ENCODE data around the gene UGT3A2.

The UGT3A2 gene

GRCh38 chr5:36066540-36067210 is at the start of gene UGT3A2:
UGT3A2 (minus strand) TSS chr5:36066882; CDS start chr5:36066789, 93 bp downstream.
- no peak for DNase-seq (ENCODE audit: low spot score)
- no peak for TF ChIP-seq CTCF (IDR thresholded peaks at IDR 0.05; ENCODE audit: extremely low read depth, missing control alignments)

- DNase-seq (ENCODE audit: low spot score) = no peak
- TF ChIP-seq CTCF (IDR thresholded peaks at IDR 0.05; ENCODE audit: extremely low read depth, missing control alignments) = no peak
Measured at GRCh38 chr5:36111238-36111637, 44.6 kb upstream of the UGT3A2 start.

- TF ChIP-seq CTCF (IDR thresholded peaks at IDR 0.05; ENCODE audit: extremely low read depth, missing control alignments) = no peak
Measured at GRCh38 chr5:36108758-36109460, 42.2 kb upstream of the UGT3A2 start.

GRCh38 chr5:36105819-36106218 is 39.1 kb upstream of the UGT3A2 start:
- no peak for DNase-seq (ENCODE audit: low spot score)
- TF ChIP-seq CTCF (IDR thresholded peaks at IDR 0.05; ENCODE audit: extremely low read depth, missing control alignments) = no peak

More at GRCh38 chr5:36108758-36109460, 42.2 kb upstream of the UGT3A2 start:
- DNase-seq (ENCODE audit: low spot score) = no peak

- no peak for TF ChIP-seq CTCF (IDR thresholded peaks at IDR 0.05; ENCODE audit: extremely low read depth, missing control alignments)
Measured at GRCh38 chr5:36099748-36100147, 33.1 kb upstream of the UGT3A2 start.

GRCh38 chr5:36096486-36096885 is 29.8 kb upstream of the UGT3A2 start:
- no peak for DNase-seq (ENCODE audit: low spot score)
- no peak for TF ChIP-seq CTCF (IDR thresholded peaks at IDR 0.05; ENCODE audit: extremely low read depth, missing control alignments)

More at GRCh38 chr5:36099748-36100147, 33.1 kb upstream of the UGT3A2 start:
- no peak for DNase-seq (ENCODE audit: low spot score)

- peak; percentile 34 for TF ChIP-seq CTCF (IDR thresholded peaks at IDR 0.05; ENCODE audit: extremely low read depth, missing control alignments)
- DNase-seq (ENCODE audit: low spot score) = no peak
Measured at GRCh38 chr5:36089989-36090388, 23.3 kb upstream of the UGT3A2 start.

Data from GM20000 (cell line).